RCC 7860 (cell line): ENCODE measurements around the gene LGALS12.
"Not testable (repeated sequence)": the region's sequence is repeated elsewhere in the genome, so short reads cannot be mapped to it uniquely, and the experiment has no call there.

ENCODE experiments used
- DNase-seq: peaks from one replicate; pipeline ENCODE4 v3.0.0-alpha.2; 2015; ENCODE audit warnings: low spot score
- FAIRE-seq: peaks from 2 replicates; lab custom pipeline; 2012; peaks lifted over from hg19 to GRCh38; lab: Jason Lieb, UNC

LGALS12 gene

GRCh38 chr11:63504054-63504453 is 1.8 kb upstream of the LGALS12 start:
- no peak for FAIRE-seq
- no peak for DNase-seq

GRCh38 chr11:63504933-63505586 is 824 bp upstream of the LGALS12 start:
- no peak for FAIRE-seq
- DNase-seq, result no peak

GRCh38 chr11:63506876-63507275 is 992 bp downstream of the LGALS12 start:
- FAIRE-seq (no peak), DNase-seq (no peak)

DNA sequence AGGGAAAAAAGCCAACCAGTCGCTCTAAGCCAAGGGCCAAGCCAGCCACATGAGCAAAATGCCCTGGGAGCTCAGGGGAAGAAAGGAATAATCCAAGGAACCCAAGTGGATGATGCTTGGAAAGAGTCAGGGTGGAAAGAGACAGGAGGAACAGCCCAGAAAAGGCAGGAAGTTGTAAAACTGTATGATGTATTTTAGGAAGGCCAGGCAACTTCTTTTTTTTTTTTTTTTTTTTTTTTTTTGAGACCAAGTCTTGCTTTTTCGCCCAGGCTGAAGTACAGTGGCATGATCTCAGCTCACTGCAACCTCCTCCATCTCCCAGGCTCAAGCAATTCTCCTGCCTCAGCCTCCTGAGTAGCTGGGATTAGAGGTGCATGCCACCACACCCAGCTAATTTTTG is 1.6 kb downstream of the LGALS12 start:
- DNase-seq (no peak), FAIRE-seq (no peak)

DNA sequence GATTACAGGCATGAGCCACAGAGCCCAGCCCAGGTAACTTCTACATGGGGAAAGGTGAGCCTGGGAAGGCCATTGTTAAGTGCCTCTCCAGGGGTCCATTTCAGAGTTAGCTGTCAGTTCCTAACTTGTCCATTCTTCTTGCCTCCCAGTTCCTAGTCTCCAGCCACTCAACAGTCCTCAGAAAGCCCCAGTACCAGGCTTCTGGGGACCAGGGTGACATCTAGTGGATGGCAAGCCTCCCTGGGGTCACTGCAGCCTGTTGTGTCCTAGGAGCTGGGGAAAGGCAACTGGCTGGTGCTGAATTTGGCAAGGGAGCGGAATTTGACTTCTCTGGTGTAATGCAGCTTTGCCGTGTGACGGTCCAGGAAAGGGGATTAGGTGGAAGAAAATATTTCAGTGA is 2.1 kb downstream of the LGALS12 start:
- FAIRE-seq, result no peak
- no peak for DNase-seq

DNA sequence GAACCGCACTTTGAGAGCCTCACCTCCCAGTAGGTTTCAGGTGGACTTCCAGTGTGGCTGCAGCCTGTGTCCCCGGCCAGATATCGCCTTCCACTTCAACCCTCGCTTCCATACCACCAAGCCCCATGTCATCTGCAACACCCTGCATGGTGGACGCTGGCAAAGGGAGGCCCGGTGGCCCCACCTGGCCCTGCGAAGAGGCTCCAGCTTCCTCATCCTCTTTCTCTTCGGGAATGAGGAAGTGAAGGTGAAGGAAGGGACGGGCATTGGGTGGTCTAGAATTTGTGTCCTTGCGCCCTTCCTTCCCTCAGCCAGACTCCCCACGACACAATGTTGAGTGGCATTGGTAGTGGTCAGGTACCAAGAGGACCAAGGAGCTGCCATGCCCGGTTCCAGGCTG is 2.9 kb downstream of the LGALS12 start:
- FAIRE-seq (no peak), DNase-seq (no peak)

DNA sequence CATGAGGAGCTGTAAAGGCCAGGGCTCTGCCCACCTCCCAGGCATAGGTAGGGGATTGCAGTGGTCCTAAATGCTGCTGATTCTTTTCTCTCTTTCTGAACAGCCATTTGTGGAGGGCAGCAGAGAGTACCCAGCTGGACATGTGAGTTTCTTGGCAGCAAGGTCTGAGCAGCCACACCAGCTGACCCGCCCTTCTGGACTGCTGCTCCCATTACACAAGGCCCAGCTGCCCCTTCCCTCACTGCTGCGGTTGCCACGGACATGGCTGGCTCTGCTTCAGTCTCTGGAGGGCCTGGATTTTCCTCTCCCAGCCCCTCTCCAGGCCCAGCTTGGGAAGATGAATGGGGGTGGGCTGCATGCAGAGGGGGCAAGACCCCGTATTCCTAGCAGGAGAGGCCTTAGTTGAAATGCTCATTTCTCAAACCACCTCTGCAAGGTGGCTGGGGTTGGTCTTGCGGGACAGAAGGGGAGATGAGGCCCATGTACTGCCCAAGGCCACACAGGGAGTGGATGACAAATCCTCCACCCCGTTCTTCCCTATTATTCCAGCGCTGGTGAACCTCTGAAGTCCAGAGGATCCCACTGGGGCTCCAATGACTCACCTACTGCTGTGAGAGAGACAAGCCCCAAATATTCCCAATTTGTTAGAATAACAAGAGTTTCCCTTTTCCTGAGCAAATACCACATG is 4.6 kb downstream of the LGALS12 start:
- FAIRE-seq, result no peak

GRCh38 chr11:63511048-63511748 is 5.3 kb downstream of the LGALS12 start:
- FAIRE-seq, result no peak
- DNase-seq, result no peak

More for the DNA sequence above, 4.6 kb downstream of the LGALS12 start:
- no peak for DNase-seq

GRCh38 chr11:63512816-63513215 is 6.9 kb downstream of the LGALS12 start:
- FAIRE-seq (no peak), DNase-seq (no peak)

DNA sequence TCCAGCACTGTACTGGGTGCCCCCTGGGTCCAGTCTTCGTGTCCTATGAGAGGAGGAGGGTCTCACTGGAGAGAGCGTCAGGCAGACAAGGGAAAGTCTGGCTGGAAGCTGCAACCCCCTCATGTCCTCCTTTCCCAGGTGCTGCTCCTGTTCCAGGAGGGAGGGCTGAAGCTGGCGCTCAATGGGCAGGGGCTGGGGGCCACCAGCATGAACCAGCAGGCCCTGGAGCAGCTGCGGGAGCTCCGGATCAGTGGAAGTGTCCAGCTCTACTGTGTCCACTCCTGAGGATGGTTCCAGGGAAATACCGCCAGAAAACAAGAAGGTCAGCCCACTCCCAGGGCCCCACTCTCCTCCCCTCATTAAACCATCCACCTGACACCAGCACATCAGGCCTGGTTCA is 10.2 kb downstream of the LGALS12 start:
- FAIRE-seq, result no peak
- no peak for DNase-seq

GRCh38 chr11:63517156-63517555 is 11.3 kb downstream of the LGALS12 start:
- DNase-seq (no peak), FAIRE-seq (no peak)

DNA sequence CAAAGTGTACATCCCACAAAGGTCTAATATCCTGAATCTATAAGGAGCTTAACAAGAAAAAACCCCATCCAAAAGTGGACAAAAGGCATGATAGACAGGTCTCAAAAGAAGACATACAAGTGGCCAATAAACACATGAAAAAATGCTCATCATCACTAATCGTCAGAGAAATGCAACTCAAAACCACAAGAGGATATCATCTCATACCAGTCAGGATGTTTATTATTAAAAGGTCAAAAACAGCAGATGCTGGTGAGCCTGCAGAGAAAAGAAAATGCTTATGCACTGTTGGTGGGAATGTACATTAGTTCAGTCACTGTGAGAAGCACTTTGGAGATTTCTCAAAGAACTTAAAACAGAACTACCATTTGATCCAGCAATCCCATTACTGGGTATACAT is 12.7 kb downstream of the LGALS12 start:
- no peak for FAIRE-seq
- DNase-seq, result no peak

- FAIRE-seq, result no peak
- no peak for DNase-seq
Observed at GRCh38 chr11:63520606-63521170, 14.8 kb downstream of the LGALS12 start.

GRCh38 chr11:63521896-63522295 is 16.0 kb downstream of the LGALS12 start:
- DNase-seq (no peak), FAIRE-seq (no peak)

DNA sequence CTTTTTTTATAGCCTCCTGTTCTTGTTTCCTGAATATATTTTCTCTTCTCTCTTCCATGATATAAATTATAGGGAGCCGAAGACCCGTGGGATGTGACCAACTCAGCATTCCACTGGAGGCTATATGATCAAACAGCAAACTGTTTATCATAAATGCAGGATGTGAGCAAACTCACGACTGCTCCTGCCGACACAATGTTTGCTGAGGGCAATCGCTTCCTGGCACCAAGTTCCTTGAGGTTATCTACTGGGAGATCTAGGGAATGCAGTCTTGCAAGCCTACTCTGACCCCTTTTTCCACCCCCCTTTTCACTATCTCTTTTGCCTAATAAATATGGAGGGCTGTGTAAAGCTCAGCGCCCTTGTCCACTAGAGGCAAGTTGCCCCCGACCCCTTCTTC is 17.3 kb downstream of the LGALS12 start:
- DNase-seq (no peak), FAIRE-seq (no peak)

DNA sequence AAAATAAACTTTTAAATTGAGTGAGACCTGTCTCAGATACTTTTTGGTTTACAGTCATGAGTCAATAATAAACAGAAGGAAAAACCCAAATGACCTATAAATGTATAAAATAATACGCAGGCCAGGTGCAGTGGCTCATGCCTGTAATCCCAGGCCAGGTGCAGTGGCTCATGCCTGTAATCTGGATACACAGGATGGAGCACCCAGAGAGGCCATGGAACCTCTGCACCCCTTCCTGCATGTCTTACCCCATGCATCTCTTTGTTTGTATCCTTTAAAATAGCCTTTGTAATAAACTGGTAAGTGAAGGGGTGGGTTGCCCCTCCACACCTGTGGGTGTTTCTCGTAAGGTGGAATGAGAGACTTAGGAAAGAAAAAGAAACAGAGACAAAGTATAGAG is 21.8 kb downstream of the LGALS12 start:
- FAIRE-seq (no peak), DNase-seq (no peak)

DNA sequence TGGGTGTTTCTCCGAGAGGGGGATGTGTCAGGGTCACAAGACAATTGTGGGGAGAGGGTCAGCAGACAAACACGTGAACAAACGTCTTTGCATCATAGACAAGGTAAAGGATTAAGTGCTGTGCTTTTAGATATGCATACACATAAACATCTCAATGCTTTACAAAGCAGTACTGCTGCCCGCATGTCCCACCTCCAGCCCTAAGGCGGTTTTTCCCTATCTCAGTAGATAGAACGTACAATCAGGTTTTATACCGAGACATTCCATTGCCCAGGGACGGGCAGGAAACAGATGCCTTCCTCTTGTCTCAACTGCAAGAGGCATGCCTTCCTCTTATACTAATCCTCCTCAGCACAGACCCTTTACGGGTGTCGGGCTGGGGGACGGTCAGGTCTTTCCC is 22.3 kb downstream of the LGALS12 start:
- DNase-seq, FAIRE-seq: not testable (repeated sequence)

GRCh38 chr11:63528729-63529278 is 22.9 kb downstream of the LGALS12 start:
- not testable (repeated sequence) for DNase-seq, FAIRE-seq

DNA sequence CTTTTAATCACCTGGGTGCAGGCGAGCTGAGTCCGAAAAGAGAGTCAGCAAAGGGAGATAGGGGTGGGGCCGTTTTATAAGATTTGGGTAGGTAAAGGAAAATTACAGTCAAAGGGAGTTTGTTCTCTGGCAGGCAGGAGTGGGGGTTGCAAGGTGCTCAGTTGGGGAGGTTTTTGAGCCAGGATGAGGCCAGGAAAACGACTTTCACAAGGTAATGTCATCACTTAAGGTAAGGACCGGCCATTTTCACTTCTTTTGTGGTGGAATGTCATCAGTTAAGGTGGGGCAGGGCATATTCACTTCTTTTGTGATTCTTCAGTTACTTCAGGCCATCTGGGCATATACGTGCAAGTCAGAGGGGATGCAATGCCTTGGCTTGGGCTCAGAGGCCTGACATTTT is 23.5 kb downstream of the LGALS12 start:
- FAIRE-seq, DNase-seq: not testable (repeated sequence)

DNA sequence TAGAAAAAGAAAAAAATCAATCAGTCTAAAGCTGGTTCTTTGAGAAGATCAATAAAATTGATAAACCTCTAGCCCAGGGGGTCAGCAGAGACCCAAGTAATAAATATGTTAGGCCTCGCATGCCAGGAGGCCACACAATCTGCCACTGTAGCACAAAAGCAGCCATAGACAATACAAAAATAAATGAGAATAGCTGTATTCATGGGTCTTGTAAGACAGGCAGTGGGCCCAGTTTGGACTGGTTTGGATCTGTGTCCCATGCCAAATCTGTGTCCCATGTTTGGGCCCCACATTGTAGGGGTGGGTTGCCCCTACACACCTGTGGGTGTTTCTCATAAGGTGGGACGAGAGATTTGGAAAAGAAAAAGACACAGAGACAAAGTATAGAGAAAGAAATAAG is 24.1 kb downstream of the LGALS12 start:
- DNase-seq, result no peak
- FAIRE-seq, result no peak

DNA sequence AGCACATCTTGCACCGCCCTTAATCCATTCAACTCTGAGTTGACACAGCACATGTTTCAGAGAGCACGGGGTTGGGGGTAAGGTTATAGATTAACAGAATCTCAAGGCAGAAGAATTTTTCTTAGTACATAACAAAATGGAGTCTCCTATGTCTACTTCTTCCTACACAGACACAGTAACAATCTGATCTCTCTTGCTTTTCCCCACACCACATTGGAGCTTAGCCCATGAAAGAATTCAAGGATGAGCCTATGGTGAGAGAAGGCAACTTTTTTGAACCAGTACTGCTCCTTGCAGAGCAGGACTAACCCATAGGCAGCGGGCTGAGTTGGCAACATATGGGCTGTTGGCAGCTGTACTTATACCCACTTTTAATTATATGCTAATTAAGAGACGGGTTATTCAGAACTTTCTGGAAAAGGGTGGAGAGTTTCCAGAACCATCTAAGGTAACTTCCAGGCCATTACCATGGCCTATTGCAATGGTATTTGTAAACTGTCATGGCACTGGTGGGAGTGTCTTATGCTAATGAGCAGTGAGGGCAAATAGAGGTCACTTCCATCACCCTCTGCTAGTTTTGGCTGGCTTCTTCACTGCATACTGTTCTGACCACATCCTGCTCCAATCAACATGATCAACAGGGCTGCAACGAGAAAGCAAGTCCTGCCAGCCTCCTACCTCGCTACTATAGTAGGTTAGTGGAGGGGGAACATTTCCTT is 25.3 kb downstream of the LGALS12 start:
- DNase-seq (peak; percentile 62), FAIRE-seq (peak; percentile 55)
